ENCODE results near the gene NRGN. TPM values are rescaled to one million over a fixed set of nuclear protein-coding genes. Genes with fewer than 3 reads are reported as not detected.
A peak's percentile ranks its signal among the peaks of the same experiment; 100 is the strongest.
"Not testable (repeated sequence)": the region's sequence is repeated elsewhere in the genome, so short reads cannot be mapped to it uniquely, and the experiment has no call there.

NRGN gene
- total RNA-seq, 1 donor from 2014 or later = 2.7 TPM

- DNase-seq = peak; percentile 40
Measured at GRCh38 chr11:124758355-124759265, 18.9 kb downstream of the NRGN start.

DNA sequence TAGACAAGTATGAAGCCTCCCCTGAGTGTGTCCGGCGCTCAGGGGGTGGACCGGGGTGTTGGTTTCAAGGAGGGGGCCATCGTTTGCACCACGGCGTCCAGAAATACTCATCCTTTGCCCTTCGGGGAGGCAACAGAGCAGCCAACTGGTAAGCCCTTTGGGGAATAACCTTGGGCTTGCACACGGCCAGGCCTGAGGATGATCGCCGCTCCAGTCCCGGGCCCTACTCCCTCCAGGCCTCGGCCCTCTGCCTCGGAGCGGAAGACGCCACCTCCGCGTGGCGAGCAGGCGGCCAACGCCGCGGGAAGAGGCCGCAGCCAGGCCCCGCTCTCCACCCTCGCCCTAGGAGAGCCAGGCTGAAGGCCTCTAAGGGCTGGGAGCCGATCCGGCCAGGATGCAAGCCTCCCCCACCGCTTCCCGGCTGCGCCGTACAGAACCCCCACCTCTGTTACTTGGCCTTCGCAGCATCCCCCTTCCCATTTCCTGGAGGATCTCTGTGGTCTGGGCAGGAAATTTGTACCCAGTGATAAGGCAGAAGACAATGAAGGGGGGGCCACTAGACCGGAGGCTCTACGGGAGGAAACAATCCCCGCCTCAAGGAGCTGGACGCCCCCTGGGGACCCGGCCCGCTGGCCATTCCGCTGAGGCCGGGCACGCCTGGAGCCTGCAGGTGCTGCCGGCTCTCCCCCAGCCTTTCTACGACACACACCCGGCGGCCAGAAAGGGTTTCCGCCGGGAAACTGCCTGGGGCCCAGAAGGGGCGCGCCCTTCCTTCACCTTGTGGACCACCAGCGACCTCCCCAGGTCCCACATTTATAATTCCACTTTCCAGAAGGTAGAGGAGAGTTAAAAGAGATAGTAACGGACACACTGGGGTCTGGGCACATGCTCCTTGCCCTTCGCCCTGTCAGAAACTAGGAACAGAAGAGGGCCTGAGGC is 19.8 kb downstream of the NRGN start:
- DNase-seq = no peak

DNA sequence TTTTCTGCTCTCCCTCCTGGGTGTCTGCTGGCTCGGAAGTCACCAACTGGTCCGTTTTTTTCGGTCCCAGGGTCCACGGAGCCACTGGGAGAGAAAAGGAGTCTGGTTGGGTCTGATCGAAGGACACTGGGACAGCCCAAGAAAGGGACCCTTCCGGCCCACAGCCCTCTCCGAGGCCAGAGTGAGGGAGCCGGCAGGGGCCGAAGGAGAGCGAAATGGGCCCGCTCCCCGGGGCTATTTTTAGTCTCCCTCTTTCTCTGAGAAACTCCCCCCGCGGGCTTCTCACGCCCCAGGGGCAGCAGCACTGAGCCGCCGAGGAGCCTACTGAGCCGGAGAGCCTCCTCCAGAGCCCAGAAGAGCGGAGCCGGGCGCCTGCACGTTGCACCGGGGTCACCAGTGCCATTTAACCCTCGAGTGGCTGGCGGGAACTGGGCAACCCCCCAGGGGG is 20.5 kb downstream of the NRGN start:
- DNase-seq = no peak

DNA sequence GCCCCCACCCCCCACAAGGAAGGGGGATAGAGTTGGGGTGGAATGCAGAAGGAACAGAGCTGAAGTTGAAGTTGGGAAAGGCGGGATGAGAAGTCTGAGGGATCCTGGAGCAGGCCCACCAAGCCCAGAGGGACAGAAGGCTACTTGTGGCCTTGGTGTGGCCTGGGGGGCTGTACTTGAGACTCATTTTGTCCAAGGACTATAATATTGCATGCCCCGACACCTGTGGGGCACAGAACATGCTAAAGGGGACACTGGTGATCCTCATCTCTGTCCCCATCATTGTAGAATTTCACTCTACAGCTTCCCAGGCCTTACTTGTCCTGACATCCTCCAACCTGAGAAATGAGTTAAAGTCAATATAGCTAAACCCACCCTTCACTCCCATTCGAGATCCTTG is 21.1 kb downstream of the NRGN start:
- DNase-seq = no peak

GRCh38 chr11:124761301-124762104 is 21.8 kb downstream of the NRGN start:
- no peak for DNase-seq

DNA sequence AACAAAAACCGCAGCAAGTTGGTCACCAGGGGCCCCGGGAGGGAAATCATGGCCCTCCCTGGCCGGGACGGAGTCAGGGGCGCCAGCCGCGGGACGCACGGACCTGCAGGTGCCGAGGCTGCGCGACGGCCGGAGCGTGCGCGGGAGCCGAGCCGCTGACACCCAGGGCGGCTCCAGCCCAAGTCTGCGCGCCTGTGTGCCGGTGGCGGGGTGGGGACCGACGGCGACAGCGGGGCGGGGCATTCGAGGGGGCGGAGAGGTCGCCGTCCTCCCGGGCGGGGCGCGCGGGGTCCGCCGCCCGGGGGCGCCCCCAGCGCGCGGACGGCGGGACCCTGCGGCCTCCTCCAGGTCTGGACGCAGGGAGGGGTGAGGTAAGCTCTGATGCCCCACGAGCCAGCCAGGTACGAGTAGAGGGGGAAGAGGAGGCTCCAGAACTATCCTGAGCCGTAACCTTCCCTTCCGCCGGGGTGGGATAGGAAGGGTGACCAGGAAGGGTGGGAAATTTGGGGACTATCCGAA is 22.4 kb downstream of the NRGN start, which contains the start of gene ESAM:
Gene ESAM (minus strand): TSS at position 186 of the 519 bp plus-strand sequence. CDS start 136 bp downstream, at position 50.
- DNase-seq = no peak

DNA sequence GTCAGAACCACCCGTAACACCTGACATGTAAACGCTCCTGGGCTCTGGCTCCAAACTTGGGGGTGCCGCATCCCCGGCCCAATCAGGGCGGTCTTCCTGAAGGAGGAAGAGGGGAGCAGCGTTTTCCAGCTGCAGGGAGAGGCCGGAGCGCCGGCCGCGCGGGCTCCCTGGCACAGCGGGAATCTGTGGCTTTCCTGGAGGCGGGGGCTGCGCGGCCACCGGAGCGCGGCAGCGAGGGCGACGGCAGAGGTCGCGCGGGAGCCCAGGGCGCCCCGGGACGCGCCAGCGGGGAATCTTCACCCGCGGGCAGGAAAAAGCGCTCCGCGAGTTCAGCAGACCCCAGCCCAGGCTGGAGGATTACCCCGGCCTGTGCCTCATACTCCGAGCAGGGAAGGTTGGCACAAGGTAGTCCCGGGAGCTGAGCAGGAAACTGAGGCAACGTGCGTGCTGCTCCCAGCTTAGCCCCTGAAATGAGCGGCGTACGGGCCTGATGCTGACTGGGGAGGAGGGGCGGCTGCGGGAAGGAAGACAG is 22.9 kb downstream of the NRGN start:
- no peak for DNase-seq

DNA sequence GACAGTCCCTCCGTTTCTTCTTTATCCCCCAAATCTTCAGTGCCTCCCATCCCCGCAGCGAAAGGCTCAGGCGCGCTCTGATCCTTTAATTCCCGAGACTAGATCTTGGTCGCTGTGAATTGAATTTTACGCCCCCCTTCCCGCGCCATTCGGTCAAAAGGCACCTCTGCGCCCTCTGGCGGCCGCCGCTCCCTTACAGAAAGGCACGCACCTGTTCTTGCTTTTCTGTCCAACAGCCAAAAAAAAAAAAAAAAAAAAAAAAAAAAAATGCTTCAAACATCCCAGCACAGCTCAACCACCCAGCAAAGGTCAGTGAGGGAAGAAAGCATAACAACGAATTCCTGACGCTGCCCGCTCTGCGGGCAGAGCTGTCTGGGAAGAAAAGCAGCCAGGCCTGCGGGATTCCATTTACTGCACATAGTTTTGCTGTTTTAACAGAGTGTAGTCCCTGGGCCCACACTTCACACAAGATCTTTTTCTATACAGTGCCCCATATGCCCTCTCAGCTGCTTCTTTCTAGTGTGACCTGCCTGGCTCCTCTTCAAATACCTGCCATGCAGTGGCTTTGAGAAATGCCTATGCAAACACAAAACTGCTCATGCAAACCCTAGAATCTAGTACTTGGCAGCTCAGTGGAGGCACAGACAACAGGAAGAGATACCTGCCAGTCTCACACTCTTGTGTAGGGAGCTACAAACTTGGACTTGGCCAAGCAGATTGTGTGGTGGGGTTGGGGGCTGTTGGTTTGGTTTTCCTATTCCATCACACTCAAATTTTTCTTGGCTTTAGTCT is 23.6 kb downstream of the NRGN start:
- no peak for DNase-seq

- no peak for DNase-seq
Measured at GRCh38 chr11:124766156-124766555, 26.4 kb downstream of the NRGN start.

- no peak for DNase-seq
Measured at GRCh38 chr11:124768914-124769313, 29.2 kb downstream of the NRGN start.

GRCh38 chr11:124769806-124770774 is 30.3 kb downstream of the NRGN start:
- DNase-seq = no peak

GRCh38 chr11:124770959-124771358 is 31.2 kb downstream of the NRGN start:
- not testable (repeated sequence) for DNase-seq

GRCh38 chr11:124776865-124777645 is 37.3 kb downstream of the NRGN start:
- DNase-seq = no peak

- no peak for DNase-seq
Measured at GRCh38 chr11:124778281-124778680, 38.5 kb downstream of the NRGN start.

GRCh38 chr11:124779568-124779967 is 39.8 kb downstream of the NRGN start:
- no peak for DNase-seq

DNA sequence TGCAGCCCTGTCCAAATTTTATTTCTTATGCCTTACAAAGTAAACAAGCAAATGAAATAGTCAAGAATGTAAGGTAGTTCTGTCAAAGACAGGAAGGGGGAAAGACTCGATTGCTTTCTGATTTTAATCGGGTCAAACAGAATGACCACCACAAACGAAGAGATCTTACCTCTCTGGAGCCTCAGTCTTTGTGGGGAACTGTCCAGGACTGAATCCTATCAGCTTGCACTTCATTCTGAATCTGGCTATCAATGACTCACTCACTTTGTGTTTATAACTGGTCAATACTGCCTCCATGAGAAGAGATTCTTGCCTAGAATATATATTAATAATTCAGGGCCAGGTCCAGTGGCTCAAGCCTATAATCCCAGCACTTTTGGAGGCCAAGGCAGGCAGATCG is 43.3 kb downstream of the NRGN start:
- DNase-seq = no peak

- DNase-seq = no peak
Measured at GRCh38 chr11:124784051-124784450, 44.3 kb downstream of the NRGN start.

DNA sequence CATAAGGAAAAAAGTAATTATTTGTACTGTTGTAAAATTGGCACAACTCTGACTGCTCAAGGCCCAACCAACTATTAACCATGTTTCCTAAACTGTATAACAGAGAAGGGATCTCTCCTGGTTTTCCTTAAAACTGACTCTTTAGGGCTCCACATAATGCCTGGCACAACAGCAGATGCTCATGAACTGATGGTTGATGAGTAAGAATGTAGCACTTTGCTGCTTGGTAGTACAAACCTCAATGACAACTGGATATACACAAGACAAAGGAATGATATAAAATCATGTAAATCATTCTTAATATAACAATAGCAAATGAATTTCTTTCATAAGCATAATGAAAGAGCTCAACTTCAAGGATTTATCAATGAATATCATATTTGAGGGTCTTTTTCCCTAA is 48.8 kb downstream of the NRGN start:
- no peak for DNase-seq

Data from occipital lobe (tissue), 2 donors.